Prostate gland (tissue), 2 donors: Measurements from ENCODE around the gene ITPR2. TPM values are rescaled to one million over a fixed set of nuclear protein-coding genes. Genes with fewer than 3 reads are reported as not detected.

Experiments
- DNase-seq: peaks from one replicate; pipeline ENCODE4 v3.0.0-alpha.2; 2019; ENCODE audit warnings: low spot score
- H3K27ac ChIP-seq, 2 donors: fragments of 200-600 bp; sonication (generic); 2 replicates each; pipeline ENCODE4 v1.5.1; 2017 to 2019
- H3K27me3 ChIP-seq: fragments of 200-600 bp; sonication (generic); replicated peaks from 2 replicates; pipeline ENCODE4 v1.5.1; 2019; ENCODE audit not compliant: insufficient read depth
- H3K36me3 ChIP-seq, 2 donors: fragments of 200-600 bp; sonication (generic); 1 replicate in 1 of 2; 2 replicates in 1 of 2; pipeline versions ENCODE4 v1.5.1 to v1.8.1; 2017 to 2019
- H3K4me1 ChIP-seq: fragments of 200-600 bp; sonication (generic); replicated peaks from 2 replicates; pipeline ENCODE4 v1.5.1; 2019
- H3K4me3 ChIP-seq, 2 donors: fragments of 200-600 bp; sonication (generic); 2 replicates each; pipeline ENCODE4 v1.5.1; 2017 to 2019
- H3K9me3 ChIP-seq: fragments of 200-600 bp; sonication (generic); 2 replicates; pipeline ENCODE4 v1.5.1; 2017
- CTCF ChIP-seq, 4 experiments: fragments of 200-600 bp in 2 of 4; fragments of 450-650 bp in 2 of 4; sonication (generic) in 2 of 4; IDR thresholded peaks; 1 replicate in 3 of 4; 2 replicates in 1 of 4; pipeline ENCODE4 v1.5.1; 2016 to 2019; ENCODE audit warnings: antibody characterized with exemption in 4 of 4, mild to moderate bottlenecking in 2 of 4, moderate library complexity in 2 of 4
- POLR2A ChIP-seq: fragments of 450-650 bp; IDR thresholded peaks from one replicate; pipeline ENCODE4 v1.6.1; 2016; ENCODE audit warnings: antibody characterized with exemption, mild to moderate bottlenecking
- POLR2AphosphoS5 ChIP-seq: sonication (generic); formaldehyde crosslinking; IDR thresholded peaks from one replicate; pipeline ENCODE4 v1.6.1; 2017; ENCODE audit warnings: antibody characterized with exemption
- WGBS: methylation state at CpG from one replicate; pipeline ENCODE4 v1.1.5; 2018; 5-methylcytosine and 5-hydroxymethylcytosine counted together
- intact Hi-C: fragments of 100-400 bp; cut with DNase I; formaldehyde crosslinking; loops from one replicate; pipeline ENCODE4 v1.14.2; 2022
- total RNA-seq, 2 donors: library from RNA; depleted of rRNA; stranded (reverse); fragments of >200 nt; gene quantifications; one replicate each; pipeline ENCODE4 v1.1.0, GENCODE V29; 2016

The ITPR2 gene
- total RNA-seq, 2 donors from 2014 or later, result 30.0 to 44.4 TPM

GRCh38 chr12:26309634-26310033 lies 523.4 kb downstream of the ITPR2 start:
- 40% methylated on average over 4 of the region's 4 CpGs for WGBS
- Histone ChIP-seq H3K4me3 (no peak overlapping the region), H3K27ac (no peak overlapping the region)

GRCh38 chr12:26304273-26304672 lies 528.7 kb downstream of the ITPR2 start:
- Histone ChIP-seq H3K27me3 (no peaks in the 10 kb centered on the region), H3K27ac (no peak overlapping the region), H3K4me1 (no peaks in the 10 kb centered on the region), H3K9me3 (no peaks in the 10 kb centered on the region), H3K4me3 (no peak overlapping the region), H3K36me3 (no peaks in the 10 kb centered on the region)
- whole genome bisulfite sequencing, result 88% methylated on average over 2 of the region's 2 CpGs
- no peak for TF ChIP-seq POLR2AphosphoS5
- TF ChIP-seq CTCF (IDR thresholded peaks at IDR 0.05), result no peak
- no peak for TF ChIP-seq POLR2A
- DNase-seq, result no peak
- intact Hi-C loops, result no loop called here

More at GRCh38 chr12:26309634-26310033, 523.4 kb downstream of the ITPR2 start:
- H3K27me3 ChIP-seq, result no peaks in the 10 kb centered on the region
- intact Hi-C loops, result no loop called here
- TF ChIP-seq POLR2AphosphoS5 (no peak), CTCF (IDR thresholded peaks at IDR 0.05) (no peak), POLR2A (no peak)
- DNase-seq, result no peak
- H3K9me3 ChIP-seq, result no peaks in the 10 kb centered on the region
- no peaks in the 10 kb centered on the region for H3K4me1 ChIP-seq
- no peaks in the 10 kb centered on the region for H3K36me3 ChIP-seq

GRCh38 chr12:26303418-26303817 lies 529.6 kb downstream of the ITPR2 start:
- Histone ChIP-seq H3K36me3 (no peaks in the 10 kb centered on the region), H3K27ac (no peak overlapping the region), H3K27me3 (no peaks in the 10 kb centered on the region), H3K4me3 (no peak overlapping the region), H3K9me3 (no peaks in the 10 kb centered on the region), H3K4me1 (no peaks in the 10 kb centered on the region)
- no peak for DNase-seq
- 90% methylated on average over 1 of the region's 1 CpG for WGBS
- intact Hi-C loops, result no loop called here
- TF ChIP-seq CTCF (IDR thresholded peaks at IDR 0.05) (no peak), POLR2A (no peak), POLR2AphosphoS5 (no peak)

- Histone ChIP-seq H3K4me1 (no peaks in the 10 kb centered on the region), H3K36me3 (no peaks in the 10 kb centered on the region), H3K27me3 (no peaks in the 10 kb centered on the region), H3K4me3 (no peak overlapping the region), H3K27ac (no peak overlapping the region), H3K9me3 (no peaks in the 10 kb centered on the region)
- 97% methylated on average over 3 of the region's 3 CpGs for WGBS
- no peak for TF ChIP-seq POLR2AphosphoS5
- no peak for TF ChIP-seq CTCF (IDR thresholded peaks at IDR 0.05)
- TF ChIP-seq POLR2A, result no peak
- no peak for DNase-seq
- intact Hi-C loops, result no loop called here
Observed at GRCh38 chr12:26302776-26303175, 530.2 kb downstream of the ITPR2 start.

- DNase-seq, result no peak
- intact Hi-C loops, result no loop called here
- Histone ChIP-seq H3K27me3 (no peaks in the 10 kb centered on the region), H3K9me3 (no peaks in the 10 kb centered on the region), H3K4me1 (no peaks in the 10 kb centered on the region), H3K27ac (no peak overlapping the region), H3K4me3 (no peak overlapping the region), H3K36me3 (no peaks in the 10 kb centered on the region)
- WGBS, result 74% methylated on average over 1 of the region's 1 CpG
- TF ChIP-seq POLR2A, result no peak
- TF ChIP-seq POLR2AphosphoS5, result no peak
- no peak for TF ChIP-seq CTCF (IDR thresholded peaks at IDR 0.05)
Observed at GRCh38 chr12:26299751-26300150, 533.2 kb downstream of the ITPR2 start.
